Stimulated activated naive B cell treated with anti-CD40 and anti-IgM and Interleukin-4, amounts not matched to agents 10 μg/mL and 1 μg/mL and 100 μg/mL, for 72 hours (primary cell): ENCODE results near the gene SENP5.

Experiments used
- ATAC-seq, 2 donors: fragments of 150-1000 bp; cut with Tn5 transposase; replicated peaks; 2 replicates each; pipeline ENCODE4 v1.10.0; 2021; ENCODE audit warnings: moderate library complexity in 1 of 2
- DNase-seq: peaks from one replicate; pipeline ENCODE4 v3.0.0; 2021
- H3K27ac Mint-ChIP-seq: one replicate; pipeline ENCODE4 v1.8.0; 2022; ENCODE audit warnings: mild to moderate bottlenecking, mixed read lengths
- H3K27me3 Mint-ChIP-seq, 2 donors: one replicate each; pipeline ENCODE4 v1.8.0; 2022; ENCODE audit warnings: mixed read lengths in 2 of 2
- H3K36me3 Mint-ChIP-seq, 2 donors: one replicate each; pipeline ENCODE4 v1.8.0; 2022; ENCODE audit warnings: mixed read lengths in 2 of 2, mild to moderate bottlenecking in 1 of 2
- H3K4me1 Mint-ChIP-seq, 2 donors: one replicate each; pipeline ENCODE4 v1.8.0; 2022; ENCODE audit warnings: mixed read lengths in 2 of 2, mild to moderate bottlenecking in 1 of 2
- H3K4me3 Mint-ChIP-seq, 2 donors: one replicate each; pipeline ENCODE4 v1.8.0; 2022; ENCODE audit warnings: mild to moderate bottlenecking in 2 of 2, mixed read lengths in 2 of 2, moderate library complexity in 1 of 2
- H3K9me3 Mint-ChIP-seq, 2 donors: one replicate each; pipeline ENCODE4 v1.8.0; 2022; ENCODE audit warnings: mixed read lengths in 2 of 2, mild to moderate bottlenecking in 1 of 2

Gene SENP5

GRCh38 chr3:196903740-196904139 is 36.0 kb downstream of the SENP5 start:
- Mint-ChIP-seq H3K4me1 (no peaks in the 10 kb centered on the region), H3K27me3 (no peaks in the 10 kb centered on the region), H3K36me3 (peaks cover 40 to 53% of the 10 kb centered on the region in 2 donors), H3K9me3 (no peaks in the 10 kb centered on the region), H3K4me3 (no peak overlapping the region), H3K27ac (no peak overlapping the region)
- DNase-seq (no peak), ATAC-seq (no peak)

GRCh38 chr3:196914866-196915265 is 47.1 kb downstream of the SENP5 start:
- Mint-ChIP-seq H3K9me3 (peaks cover 5 to 7% of the 10 kb centered on the region in 2 donors), H3K36me3 (peaks cover 40 to 61% of the 10 kb centered on the region in 2 donors), H3K4me1 (peaks cover 2 to 8% of the 10 kb centered on the region in 2 donors), H3K4me3 (no peak overlapping the region), H3K27me3 (no peaks in the 10 kb centered on the region), H3K27ac (no peak overlapping the region)
- no peak for DNase-seq
- no peak for ATAC-seq

GRCh38 chr3:196915375-196915774 is 47.7 kb downstream of the SENP5 start:
- DNase-seq (no peak), ATAC-seq (no peak)
- peaks cover 3 to 13% of the 10 kb centered on the region in 2 donors for H3K4me1 Mint-ChIP-seq
- H3K9me3 Mint-ChIP-seq = peaks cover 5 to 7% of the 10 kb centered on the region in 2 donors
- no peaks in the 10 kb centered on the region for H3K27me3 Mint-ChIP-seq
- no peak overlapping the region for H3K27ac Mint-ChIP-seq
- no peak overlapping the region for H3K4me3 Mint-ChIP-seq
- H3K36me3 Mint-ChIP-seq = peaks cover 40 to 60% of the 10 kb centered on the region in 2 donors

GRCh38 chr3:196916221-196916620 is 48.5 kb downstream of the SENP5 start:
- no peak overlapping the region for H3K27ac Mint-ChIP-seq
- peaks cover 7 to 17% of the 10 kb centered on the region in 2 donors for H3K4me1 Mint-ChIP-seq
- no peak for ATAC-seq
- no peak overlapping the region for H3K4me3 Mint-ChIP-seq
- DNase-seq = no peak
- no peaks in the 10 kb centered on the region for H3K27me3 Mint-ChIP-seq
- H3K36me3 Mint-ChIP-seq = peaks cover 35 to 57% of the 10 kb centered on the region in 2 donors
- peaks cover 5 to 7% of the 10 kb centered on the region in 2 donors for H3K9me3 Mint-ChIP-seq

GRCh38 chr3:196916995-196917394 is 49.3 kb downstream of the SENP5 start:
- DNase-seq = no peak
- no peak overlapping the region for H3K27ac Mint-ChIP-seq
- H3K4me3 Mint-ChIP-seq = no peak overlapping the region
- ATAC-seq = no peak
- no peaks in the 10 kb centered on the region for H3K27me3 Mint-ChIP-seq
- peaks cover 5 to 7% of the 10 kb centered on the region in 2 donors for H3K9me3 Mint-ChIP-seq
- peaks cover 36 to 56% of the 10 kb centered on the region in 2 donors for H3K36me3 Mint-ChIP-seq
- H3K4me1 Mint-ChIP-seq = peaks cover 7 to 17% of the 10 kb centered on the region in 2 donors

GRCh38 chr3:196918968-196919367 is 51.2 kb downstream of the SENP5 start:
- Mint-ChIP-seq H3K27me3 (no peaks in the 10 kb centered on the region), H3K27ac (no peak overlapping the region), H3K36me3 (peaks cover 33 to 57% of the 10 kb centered on the region in 2 donors), H3K4me3 (no peak overlapping the region), H3K9me3 (peaks cover 5 to 7% of the 10 kb centered on the region in 2 donors), H3K4me1 (peaks cover 7 to 17% of the 10 kb centered on the region in 2 donors)
- DNase-seq (no peak), ATAC-seq (no peak)

GRCh38 chr3:196920733-196921132 is 53.0 kb downstream of the SENP5 start:
- H3K36me3 Mint-ChIP-seq = peaks cover 20 to 47% of the 10 kb centered on the region in 2 donors
- H3K27me3 Mint-ChIP-seq = no peaks in the 10 kb centered on the region
- no peak overlapping the region for H3K4me3 Mint-ChIP-seq
- peaks cover 7 to 17% of the 10 kb centered on the region in 2 donors for H3K4me1 Mint-ChIP-seq
- H3K9me3 Mint-ChIP-seq = peaks cover 1 to 7% of the 10 kb centered on the region in 2 donors
- DNase-seq (no peak), ATAC-seq (peak; percentile 67 to 71)
- H3K27ac Mint-ChIP-seq = no peak overlapping the region

- ATAC-seq (no peak), DNase-seq (no peak)
- peaks cover 20 to 51% of the 10 kb centered on the region in 2 donors for H3K36me3 Mint-ChIP-seq
- H3K27ac Mint-ChIP-seq = no peak overlapping the region
- peaks cover 14 to 23% of the 10 kb centered on the region in 2 donors for H3K4me1 Mint-ChIP-seq
- no peaks in the 10 kb centered on the region for H3K9me3 Mint-ChIP-seq
- H3K27me3 Mint-ChIP-seq = no peaks in the 10 kb centered on the region
- no peak overlapping the region for H3K4me3 Mint-ChIP-seq
These were observed 60.1 kb downstream of the SENP5 start for GRCh38 chr3:196927571-196928453.

- peaks cover 20 to 49% of the 10 kb centered on the region in 2 donors for H3K36me3 Mint-ChIP-seq
- peak overlapping the region in 1 of 2 donors; percentile 3 for H3K4me3 Mint-ChIP-seq
- H3K4me1 Mint-ChIP-seq = peaks cover 14 to 26% of the 10 kb centered on the region in 2 donors
- H3K27ac Mint-ChIP-seq = peak overlapping the region; percentile 7
- DNase-seq (no peak), ATAC-seq (peak in 1 of 2 donors; percentile 17)
- no peaks in the 10 kb centered on the region for H3K27me3 Mint-ChIP-seq
- H3K9me3 Mint-ChIP-seq = no peaks in the 10 kb centered on the region
These were observed 63.4 kb downstream of the SENP5 start for GRCh38 chr3:196931157-196931556.

GRCh38 chr3:196931828-196932587 is 64.3 kb downstream of the SENP5 start:
- Mint-ChIP-seq H3K9me3 (no peaks in the 10 kb centered on the region), H3K4me1 (peaks cover 14 to 26% of the 10 kb centered on the region in 2 donors), H3K36me3 (peaks cover 25 to 58% of the 10 kb centered on the region in 2 donors), H3K27me3 (no peaks in the 10 kb centered on the region), H3K4me3 (peak overlapping the region in 1 of 2 donors; percentile 8), H3K27ac (peak overlapping the region; percentile 65)
- DNase-seq (peak; percentile 36), ATAC-seq (peak; percentile 74 to 79)

GRCh38 chr3:196932600-196932999 is 64.9 kb downstream of the SENP5 start:
- H3K4me1 Mint-ChIP-seq = peaks cover 14 to 26% of the 10 kb centered on the region in 2 donors
- peaks cover 26 to 59% of the 10 kb centered on the region in 2 donors for H3K36me3 Mint-ChIP-seq
- no peak for DNase-seq
- no peaks in the 10 kb centered on the region for H3K9me3 Mint-ChIP-seq
- ATAC-seq = peak; percentile 83 to 88
- H3K27ac Mint-ChIP-seq = peak overlapping the region; percentile 65
- no peaks in the 10 kb centered on the region for H3K27me3 Mint-ChIP-seq
- H3K4me3 Mint-ChIP-seq = peak overlapping the region in 1 of 2 donors; percentile 8

- H3K9me3 Mint-ChIP-seq = no peaks in the 10 kb centered on the region
- peaks cover 30 to 44% of the 10 kb centered on the region in 2 donors for H3K4me1 Mint-ChIP-seq
- H3K27ac Mint-ChIP-seq = peak overlapping the region; percentile 14
- no peaks in the 10 kb centered on the region for H3K27me3 Mint-ChIP-seq
- no peak overlapping the region for H3K4me3 Mint-ChIP-seq
- no peak for ATAC-seq
- H3K36me3 Mint-ChIP-seq = peaks cover 35 to 61% of the 10 kb centered on the region in 2 donors
- DNase-seq = no peak
These were observed 68.6 kb downstream of the SENP5 start for GRCh38 chr3:196936288-196936687.

- Mint-ChIP-seq H3K36me3 (peaks cover 31 to 65% of the 10 kb centered on the region in 2 donors), H3K27ac (peak overlapping the region; percentile 56), H3K4me1 (peaks cover 23 to 35% of the 10 kb centered on the region in 2 donors), H3K4me3 (no peak overlapping the region), H3K9me3 (no peaks in the 10 kb centered on the region), H3K27me3 (no peaks in the 10 kb centered on the region)
- DNase-seq (no peak), ATAC-seq (no peak)
These were observed 70.4 kb downstream of the SENP5 start for GRCh38 chr3:196938124-196938523.

- no peak overlapping the region for H3K27ac Mint-ChIP-seq
- H3K36me3 Mint-ChIP-seq = peaks cover 31 to 65% of the 10 kb centered on the region in 2 donors
- ATAC-seq (no peak), DNase-seq (no peak)
- H3K4me3 Mint-ChIP-seq = no peak overlapping the region
- no peaks in the 10 kb centered on the region for H3K9me3 Mint-ChIP-seq
- H3K27me3 Mint-ChIP-seq = no peaks in the 10 kb centered on the region
- H3K4me1 Mint-ChIP-seq = peaks cover 26 to 40% of the 10 kb centered on the region in 2 donors
These were observed 70.9 kb downstream of the SENP5 start for GRCh38 chr3:196938576-196938975.
